GM18502 (cell line): ENCODE measurements around the gene GPLD1.

Experiments
- ATAC-seq: cut with Tn5 transposase; IDR thresholded peaks from one replicate; pipeline ENCODE4 v1.9.1; 2021; ENCODE audit warnings: mild to moderate bottlenecking; ENCODE audit not compliant: unreplicated experiment, poor library complexity

Gene GPLD1

DNA sequence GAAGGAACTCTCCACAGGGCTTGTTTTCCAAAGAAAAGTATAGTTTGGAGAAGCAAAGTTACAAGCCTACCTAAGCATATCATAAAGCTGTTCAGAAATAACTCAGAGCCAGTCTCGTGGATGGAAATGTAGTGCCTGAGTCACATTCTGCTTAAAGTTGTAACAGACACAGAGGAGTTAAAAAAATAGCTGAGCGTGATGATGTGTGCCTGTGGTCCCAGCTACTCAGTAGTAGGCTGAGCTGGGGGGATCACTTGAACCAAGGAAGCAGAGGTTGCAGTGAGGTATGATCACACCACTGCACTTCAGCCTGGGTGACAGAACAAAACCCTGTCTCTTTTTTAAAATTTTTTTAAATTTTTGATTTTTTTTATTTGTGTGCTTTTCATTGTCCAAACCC is 12.0 kb upstream of the GPLD1 start:
- ATAC-seq, result no peak

DNA sequence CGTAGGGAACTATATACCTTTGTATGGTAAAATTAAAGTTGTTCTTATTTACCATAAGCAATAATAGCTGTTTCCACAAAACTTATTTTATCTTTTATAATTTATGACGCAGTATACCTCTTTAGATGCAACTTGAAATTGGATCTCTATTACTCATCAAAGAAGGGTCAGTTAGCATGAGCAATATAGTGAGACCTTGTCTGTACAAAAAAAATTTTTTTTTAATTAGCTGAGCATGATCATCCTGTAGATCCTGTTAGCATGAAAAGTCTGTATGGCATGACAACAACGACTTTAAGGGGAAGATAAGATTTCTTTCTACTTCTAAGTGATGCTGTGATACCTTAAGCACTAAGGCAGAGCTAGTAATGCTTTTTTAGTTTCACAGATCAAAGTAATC is 11.3 kb upstream of the GPLD1 start:
- no peak for ATAC-seq

DNA sequence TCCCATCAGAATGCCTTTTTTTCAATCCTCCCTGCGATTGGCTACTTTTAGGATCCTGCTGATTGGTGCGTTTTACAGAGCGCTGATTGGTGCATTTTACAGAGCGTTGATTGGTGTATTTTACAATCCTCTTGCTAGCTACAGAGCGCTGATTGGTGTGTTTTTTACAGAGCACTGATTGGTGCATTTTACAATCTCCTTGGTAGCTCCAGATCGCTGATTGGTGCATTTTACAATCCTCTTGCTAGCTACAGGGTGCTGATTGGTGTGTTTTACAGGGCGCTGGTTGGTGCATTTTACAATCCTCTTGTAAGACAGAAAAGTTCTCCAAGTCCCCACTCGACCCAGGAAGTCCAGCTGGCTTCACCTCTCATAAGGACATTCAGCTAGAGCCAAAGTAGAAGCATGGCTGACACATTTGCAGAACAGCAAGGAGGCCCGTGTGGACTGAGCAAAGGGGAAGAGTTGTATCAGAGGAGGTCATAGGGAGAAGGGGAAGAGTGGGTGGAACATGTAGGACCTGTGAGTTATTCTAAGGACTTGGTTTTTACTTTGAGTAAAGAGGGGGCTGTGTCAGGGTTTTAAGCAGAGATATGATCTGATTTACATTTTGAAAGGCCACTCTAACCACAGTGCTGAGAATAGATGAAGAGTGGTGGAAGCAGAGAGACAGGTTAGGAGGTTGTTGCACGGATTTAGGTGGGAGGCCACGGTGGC is 8.0 kb upstream of the GPLD1 start:
- no peak for ATAC-seq

DNA sequence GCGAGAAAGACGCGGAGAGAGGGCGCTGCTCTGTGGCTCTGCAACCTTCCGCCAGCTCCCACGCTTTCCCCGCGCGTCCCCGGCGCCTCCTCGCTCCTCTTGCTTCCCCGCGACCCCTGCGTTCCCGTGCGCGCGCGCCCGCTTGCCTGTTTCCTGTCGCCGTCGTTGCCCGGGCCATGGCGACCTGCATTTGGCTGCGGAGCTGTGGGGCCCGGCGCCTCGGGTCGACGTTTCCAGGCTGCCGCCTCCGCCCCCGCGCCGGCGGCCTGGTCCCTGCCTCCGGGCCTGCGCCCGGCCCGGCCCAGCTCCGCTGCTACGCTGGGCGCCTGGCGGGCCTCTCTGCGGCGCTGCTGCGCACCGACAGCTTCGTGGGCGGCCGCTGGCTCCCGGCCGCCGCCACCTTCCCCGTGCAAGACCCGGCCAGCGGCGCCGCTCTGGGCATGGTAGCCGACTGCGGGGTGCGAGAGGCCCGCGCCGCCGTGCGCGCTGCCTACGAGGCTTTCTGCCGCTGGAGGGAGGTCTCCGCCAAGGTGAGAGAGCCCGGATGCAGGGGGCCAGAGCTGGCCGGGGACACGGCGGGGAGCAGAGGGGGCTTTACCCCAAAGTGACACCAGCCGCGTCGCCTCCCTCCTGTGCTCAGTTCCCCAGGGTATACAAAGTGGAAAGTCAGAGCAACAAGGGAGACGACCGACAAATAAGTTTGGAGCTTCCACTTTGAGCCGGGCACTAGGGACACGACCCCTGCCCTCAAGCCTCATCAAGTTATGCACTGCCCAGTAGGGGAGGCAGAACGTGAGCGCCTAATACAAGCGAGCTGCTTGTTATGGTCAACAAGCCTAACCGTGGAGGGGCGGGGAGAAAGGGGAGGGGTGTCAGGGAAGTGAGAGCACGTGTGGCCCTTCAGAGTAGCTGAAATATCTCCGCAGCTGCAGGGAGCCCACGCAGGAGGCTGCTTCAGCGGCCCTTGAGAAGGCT is 5.7 kb upstream of the GPLD1 start, which contains the start of gene ALDH5A1:
ALDH5A1 (plus strand) TSS at position 149 of the 975 bp plus-strand sequence; CDS start at position 177, 28 bp downstream.
- peak; percentile 79 for ATAC-seq

DNA sequence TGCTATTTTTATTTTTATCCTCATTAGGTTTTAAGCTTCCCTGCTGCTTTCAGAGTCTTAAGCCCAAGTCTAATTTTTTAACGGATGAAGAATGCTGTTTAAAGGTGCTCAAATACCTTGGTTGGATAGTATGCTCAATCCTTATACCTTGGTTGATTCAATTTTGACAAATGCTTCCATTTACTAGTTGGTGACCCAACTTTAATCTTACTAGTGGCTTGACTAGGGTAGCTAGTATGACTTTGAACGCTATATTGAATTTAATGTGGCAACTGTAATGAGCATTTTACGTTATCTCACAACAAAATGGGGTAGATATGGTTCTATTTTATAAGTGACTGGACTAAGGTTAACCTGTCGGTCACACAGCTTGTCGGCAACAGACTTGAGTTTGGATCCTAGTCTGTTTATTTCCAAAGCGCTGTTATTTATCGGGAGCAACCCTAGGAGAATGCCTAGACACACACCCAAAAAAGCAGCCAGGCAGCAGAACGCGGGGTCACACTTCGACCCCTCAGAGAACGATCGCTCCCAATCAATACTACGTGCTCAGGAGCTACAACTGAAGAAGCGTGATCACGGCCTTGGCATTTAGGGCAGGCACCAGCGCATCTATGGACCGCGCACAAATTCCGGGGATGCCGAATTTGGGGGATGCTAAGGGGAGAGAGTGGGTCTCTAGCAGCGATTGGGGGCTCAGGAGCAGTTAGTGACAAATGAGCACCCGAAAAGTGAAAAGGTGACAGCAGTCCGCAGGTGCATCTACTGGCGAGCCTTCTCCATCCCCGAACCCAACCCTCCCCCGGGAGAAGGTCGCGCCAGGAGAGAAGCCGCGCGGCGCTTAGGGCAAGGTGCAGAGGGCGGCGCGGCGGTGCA is 4.8 kb upstream of the GPLD1 start:
- ATAC-seq, result no peak

DNA sequence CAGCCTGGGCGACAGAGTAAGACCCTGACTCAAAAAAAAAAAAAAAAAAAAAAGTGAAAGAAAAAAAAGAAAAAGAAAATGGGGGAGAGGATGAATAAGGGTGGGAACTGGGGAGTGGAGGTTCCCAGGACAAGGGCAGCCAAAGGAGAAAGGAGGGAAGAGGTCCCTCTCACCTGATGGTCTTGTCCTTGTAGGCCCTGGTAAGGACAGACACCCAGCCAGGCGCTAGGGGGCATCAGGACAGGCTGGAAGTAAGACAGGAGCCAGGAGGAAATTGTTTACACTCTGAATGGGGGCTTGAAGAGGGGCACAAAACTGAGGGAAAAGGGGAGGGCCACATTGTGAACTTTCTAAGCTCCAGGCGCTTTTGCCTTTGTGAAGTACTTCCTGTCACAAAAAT is 3.1 kb upstream of the GPLD1 start:
- ATAC-seq, result no peak

DNA sequence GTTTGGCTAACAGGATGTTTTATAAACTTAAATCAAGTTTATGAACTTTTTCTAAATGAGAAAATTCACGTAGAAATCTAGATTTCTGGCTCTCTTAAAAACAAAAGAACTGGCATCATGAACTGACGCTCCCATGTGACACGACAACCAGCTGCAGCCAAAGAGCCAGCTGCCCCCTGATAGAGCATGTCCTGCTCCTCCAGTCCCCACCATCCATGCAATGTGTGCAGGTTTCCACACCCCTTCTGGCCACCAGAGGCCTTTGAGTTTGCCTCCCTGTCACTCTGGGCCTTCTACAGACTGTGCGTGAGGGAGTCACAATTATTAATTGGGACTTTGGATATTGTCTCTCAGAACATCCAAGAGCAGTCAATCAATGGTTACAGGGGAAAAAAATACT is 1.6 kb upstream of the GPLD1 start:
- no peak for ATAC-seq

DNA sequence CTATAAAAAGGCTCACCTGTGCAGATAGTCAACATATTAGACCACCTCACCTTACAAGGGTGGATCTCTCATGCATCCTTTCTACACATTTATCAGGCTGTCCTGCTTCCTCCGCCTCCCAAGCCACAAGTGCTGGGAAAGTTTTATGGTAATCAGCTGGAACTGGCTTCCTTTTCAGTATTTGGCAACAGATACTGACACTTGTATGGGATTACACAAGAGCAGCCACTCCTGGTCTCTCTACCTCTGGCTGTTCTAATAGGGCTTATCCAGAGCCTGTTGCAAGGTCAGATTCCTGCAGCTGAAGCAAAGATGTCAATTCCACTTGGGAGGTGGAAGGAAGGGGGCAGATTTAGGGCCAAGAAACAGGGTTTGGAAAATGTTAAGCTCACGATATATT is 503 bp upstream of the GPLD1 start:
- no peak for ATAC-seq

DNA sequence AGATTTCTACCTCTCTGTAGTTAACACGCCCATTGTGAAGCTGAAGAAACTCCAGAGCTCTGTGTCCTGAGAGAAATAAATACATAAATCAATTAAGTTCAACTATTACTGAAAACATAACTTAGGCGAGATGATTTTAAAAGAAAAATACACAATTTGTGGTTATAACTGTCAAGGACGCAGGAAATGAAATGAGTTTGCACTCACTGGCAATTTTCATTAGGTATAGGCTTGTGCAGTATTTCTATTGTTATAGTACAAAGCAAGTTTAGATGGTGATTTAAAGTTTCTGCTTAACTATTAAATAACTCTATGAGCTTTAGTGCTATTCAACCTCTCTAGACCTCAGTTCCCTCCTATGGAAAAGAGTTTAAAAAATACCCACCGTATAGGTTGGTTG is 3.3 kb downstream of the GPLD1 start:
- no peak for ATAC-seq

DNA sequence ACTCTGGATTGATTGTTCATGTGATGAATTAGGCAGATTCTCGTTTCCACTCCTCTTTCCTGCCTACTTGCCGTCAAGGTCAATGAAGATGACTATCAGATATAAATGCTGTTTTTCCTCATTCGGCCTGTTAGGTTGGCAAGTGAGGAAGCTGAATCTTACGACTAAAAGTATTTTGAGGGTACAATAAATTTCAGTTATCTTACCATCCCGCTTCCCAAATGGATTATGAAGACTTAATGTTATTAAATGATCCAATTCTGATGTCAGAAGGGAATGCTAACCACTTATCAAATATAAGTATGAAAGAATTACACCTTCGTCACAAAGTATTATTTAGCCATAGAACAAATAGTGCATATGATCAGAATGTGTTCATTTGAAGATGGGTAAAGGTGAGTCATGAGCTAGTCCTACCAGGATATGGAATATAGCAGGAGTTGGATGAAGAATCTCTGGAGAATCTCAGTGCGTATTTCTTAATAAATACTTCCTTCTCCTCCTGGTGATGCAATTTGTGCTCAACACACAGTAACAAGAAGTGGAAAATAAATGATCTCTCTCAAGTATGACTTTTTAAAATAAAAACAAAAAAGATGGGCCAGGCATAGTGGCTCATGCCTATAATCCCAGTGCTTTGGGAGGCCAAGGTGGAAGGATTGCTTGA is 4.6 kb downstream of the GPLD1 start:
- ATAC-seq, result no peak

DNA sequence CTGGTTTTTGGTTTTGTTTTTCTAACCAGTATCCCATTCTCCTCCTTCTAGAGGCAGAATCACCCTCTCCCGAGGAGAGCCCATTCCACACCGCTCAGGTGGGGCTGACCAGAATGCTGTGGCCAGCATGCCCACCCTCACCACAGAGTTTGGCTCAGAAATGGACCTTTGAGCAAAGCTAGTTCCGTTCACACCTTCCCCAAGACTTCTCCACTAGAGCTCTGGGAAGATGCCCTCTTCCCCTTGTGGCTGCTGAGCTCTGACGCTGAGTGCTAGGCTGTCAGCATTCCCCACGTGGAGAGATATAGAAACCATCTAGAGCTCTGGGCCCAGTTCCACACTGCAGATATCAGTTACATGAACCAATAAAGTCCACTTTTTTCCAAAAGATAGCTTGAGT is 7.9 kb downstream of the GPLD1 start:
- no peak for ATAC-seq

DNA sequence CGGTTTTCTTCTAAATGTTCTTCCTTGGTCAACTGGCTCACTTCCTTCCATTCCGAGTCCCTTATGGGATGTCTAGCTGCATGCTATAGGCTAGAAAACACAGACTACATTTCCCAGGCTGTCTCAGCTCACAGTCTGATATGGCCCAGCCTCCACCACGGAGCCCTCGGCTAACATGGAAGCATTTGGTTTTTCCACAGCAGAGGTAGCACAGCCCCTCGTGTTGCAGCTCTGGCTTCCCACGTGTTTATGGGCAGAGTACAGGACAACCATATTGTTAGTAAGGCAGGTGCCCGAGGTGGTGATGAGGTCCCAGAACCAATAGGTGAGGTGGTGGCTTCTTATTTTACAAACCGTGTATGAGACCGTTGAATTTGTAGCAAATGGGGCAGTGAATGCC is 8.7 kb downstream of the GPLD1 start:
- ATAC-seq, result no peak

DNA sequence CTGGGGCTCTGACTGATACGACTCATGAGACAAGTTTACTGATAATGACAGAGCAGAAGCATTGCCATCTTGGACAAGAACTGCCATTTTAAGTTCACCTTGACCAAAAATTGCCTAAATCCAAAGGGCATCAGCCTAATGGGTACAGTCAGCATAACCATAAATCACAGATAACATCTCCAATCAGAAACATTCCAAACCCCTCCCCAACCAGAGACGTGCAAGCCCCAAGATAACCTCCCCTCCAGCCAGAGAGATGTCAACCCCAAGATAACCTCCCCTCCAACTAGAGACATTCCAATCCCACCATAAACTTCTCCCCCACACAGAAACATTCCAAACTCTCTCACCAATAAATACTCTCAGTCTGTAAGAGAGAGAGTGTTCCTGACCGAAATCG is 10.5 kb downstream of the GPLD1 start:
- no peak for ATAC-seq

DNA sequence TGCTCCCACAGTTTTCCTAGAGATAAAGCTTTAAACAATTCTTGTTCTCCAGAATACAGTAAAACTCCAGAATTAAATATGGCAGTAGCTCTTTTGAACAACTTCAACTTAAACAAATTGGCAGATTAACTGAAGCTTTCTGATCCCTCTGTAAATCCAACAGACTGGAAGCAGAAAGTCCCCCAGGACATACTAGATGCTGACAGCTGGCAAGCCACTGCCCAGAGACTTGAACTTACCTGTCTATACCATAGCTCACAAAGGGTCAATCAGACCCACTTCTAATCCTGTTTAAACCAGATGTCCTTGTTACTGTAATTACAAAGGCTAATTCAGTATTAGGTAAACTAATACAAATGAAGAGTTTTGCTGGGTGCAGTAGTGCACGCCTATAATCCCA is 12.3 kb downstream of the GPLD1 start:
- ATAC-seq, result no peak

DNA sequence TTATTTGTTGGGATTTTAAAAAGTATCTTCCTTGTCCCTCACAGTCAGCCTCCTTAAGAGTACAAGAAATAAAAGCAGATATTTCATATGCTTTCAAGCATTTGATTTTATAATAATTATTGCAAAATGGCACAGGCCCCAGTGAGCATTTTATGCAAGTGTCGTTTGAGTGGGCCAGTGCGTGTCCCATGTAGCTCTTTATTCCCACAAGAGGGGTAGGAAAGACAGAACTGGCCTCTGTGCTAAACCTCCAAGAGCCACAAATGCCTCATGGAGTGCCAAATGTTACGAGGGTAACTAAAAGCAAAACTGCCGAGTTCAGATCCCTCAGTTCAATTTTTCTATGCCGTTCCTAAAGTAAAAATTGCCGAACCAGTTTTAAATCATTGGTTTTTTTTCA is 12.7 kb downstream of the GPLD1 start:
- ATAC-seq, result no peak

DNA sequence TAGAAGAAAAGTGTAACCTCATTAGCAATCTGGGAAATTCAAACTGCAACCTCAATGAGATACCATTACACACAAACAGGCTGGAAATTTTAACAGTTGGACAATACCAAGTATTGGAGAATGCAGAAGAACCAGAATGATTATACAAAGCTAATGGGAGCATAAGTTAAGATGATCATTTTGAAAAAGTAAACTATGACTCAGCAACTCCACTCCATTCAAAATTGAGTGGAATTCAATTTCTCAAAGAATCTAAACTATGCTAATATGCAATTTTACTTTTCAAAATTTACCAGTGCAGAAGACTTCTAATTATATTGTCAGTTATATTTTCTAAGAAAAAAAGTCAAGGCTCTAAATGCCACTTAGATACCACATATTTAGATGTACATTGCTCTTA is 17.2 kb downstream of the GPLD1 start:
- ATAC-seq, result no peak

DNA sequence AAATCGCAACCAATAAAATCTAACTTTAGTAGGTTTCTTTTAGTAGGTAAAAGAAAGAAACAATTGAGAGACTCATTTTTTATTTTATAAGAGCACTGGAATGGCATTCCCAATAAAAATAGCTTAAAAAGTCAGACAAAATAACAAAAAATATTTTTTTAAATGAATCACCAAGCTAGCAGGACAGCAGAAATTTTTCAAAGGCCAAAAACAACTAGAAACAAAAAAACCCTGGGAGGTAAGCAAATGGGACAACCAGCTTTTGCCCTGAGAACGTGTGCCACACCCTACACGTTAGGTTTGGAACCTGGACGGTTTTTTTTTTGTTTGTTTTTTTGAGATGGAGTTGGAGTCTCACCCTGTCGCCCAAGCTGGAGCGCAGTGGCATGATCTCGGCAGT is 19.6 kb downstream of the GPLD1 start:
- no peak for ATAC-seq

DNA sequence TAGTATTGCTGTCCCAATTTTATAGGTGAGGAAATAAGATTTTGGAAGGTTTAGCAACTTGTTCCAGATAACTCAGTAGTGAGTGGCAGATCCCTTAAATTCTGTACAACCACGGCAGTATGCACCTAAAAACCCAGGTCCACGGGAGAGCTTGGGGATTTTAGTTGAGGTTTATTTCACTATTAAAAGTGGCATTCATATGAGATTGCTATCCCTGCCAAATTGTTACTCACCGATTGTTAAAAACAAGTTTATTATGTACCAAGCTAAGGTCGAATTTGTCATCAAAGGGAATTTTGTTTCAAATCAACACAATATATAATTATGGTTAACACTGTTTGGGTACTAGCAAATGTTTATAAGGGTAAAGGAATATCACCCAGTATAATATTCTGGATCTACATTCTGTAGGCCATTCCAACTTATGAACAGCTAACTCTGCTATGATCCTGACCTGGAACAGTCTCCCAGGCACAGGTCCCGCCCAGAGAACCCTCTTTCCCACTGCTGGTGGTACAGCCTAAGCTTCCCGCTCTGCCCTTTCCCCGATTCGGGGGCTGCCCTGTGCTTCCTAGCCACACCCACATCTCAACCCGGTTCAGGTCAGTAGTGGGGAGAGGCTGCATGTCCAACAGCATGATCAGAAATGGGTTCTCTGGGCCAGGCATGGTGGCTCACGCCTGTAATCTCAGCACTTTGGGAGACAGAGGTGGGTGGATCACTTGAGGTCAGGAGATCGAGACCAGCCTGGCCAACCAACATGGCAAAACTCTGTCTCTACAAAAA is 24.9 kb downstream of the GPLD1 start:
- ATAC-seq, result no peak

DNA sequence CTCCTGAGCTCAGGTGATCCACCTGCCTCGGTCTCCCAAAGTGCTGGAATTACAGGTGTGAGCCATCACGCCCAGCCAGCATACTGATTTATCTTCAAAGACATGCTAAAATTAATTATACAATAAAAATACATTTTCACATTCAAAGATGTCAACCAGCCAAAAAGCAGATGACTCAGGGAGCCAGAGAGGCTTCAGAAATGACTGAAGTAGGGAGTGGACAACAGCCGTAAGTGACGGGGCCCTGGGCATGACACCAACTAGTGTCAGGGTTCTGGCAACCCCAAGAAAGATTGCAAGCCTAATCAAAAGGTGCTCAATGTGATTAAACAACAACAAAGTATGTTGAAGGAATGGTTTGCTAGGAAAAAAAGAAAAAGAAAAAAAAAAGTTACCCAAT is 28.4 kb downstream of the GPLD1 start:
- ATAC-seq, result no peak
